GM21528 (cell line): ENCODE data around the gene PADI1.

Experiments
- ATAC-seq: cut with Tn5 transposase; IDR thresholded peaks from one replicate; pipeline ENCODE4 v1.9.1; 2021; ENCODE audit warnings: mild to moderate bottlenecking, moderate library complexity; ENCODE audit not compliant: unreplicated experiment, low FRiP score

The PADI1 gene

GRCh38 chr1:17194615-17195528, 10.1 kb upstream of the PADI1 start:
- ATAC-seq = no peak

- no peak for ATAC-seq
Observed at GRCh38 chr1:17195731-17196130, 9.2 kb upstream of the PADI1 start.

- no peak for ATAC-seq
Observed at GRCh38 chr1:17196496-17197185, 8.3 kb upstream of the PADI1 start.

- no peak for ATAC-seq
Observed at GRCh38 chr1:17197696-17198095, 7.2 kb upstream of the PADI1 start.

- no peak for ATAC-seq
Observed at GRCh38 chr1:17198476-17199258, 6.3 kb upstream of the PADI1 start.

GRCh38 chr1:17199267-17200044, 5.5 kb upstream of the PADI1 start:
- no peak for ATAC-seq

- ATAC-seq = no peak
Observed at GRCh38 chr1:17200246-17200645, 4.7 kb upstream of the PADI1 start.

- ATAC-seq = no peak
Observed at GRCh38 chr1:17200756-17201155, 4.2 kb upstream of the PADI1 start.

GRCh38 chr1:17201201-17202021, 3.5 kb upstream of the PADI1 start:
- ATAC-seq = no peak

- no peak for ATAC-seq
Observed at GRCh38 chr1:17205652-17206051, 724 bp downstream of the PADI1 start.

GRCh38 chr1:17206196-17206595, 1.3 kb downstream of the PADI1 start:
- no peak for ATAC-seq

- ATAC-seq = no peak
Observed at GRCh38 chr1:17207046-17207445, 2.1 kb downstream of the PADI1 start.

GRCh38 chr1:17207540-17207939, 2.6 kb downstream of the PADI1 start:
- ATAC-seq = no peak

- ATAC-seq = no peak
Observed at GRCh38 chr1:17207966-17208418, 3.1 kb downstream of the PADI1 start.

GRCh38 chr1:17208546-17208945, 3.6 kb downstream of the PADI1 start:
- no peak for ATAC-seq

GRCh38 chr1:17209430-17209829, 4.5 kb downstream of the PADI1 start:
- ATAC-seq = no peak

- ATAC-seq = no peak
Observed at GRCh38 chr1:17210176-17210575, 5.2 kb downstream of the PADI1 start.

- ATAC-seq = no peak
Observed at GRCh38 chr1:17211377-17211776, 6.4 kb downstream of the PADI1 start.

- ATAC-seq = no peak
Observed at GRCh38 chr1:17212009-17212408, 7.1 kb downstream of the PADI1 start.
